Islet precursor cell (in vitro differentiated cells): ENCODE results near the gene USP6.
"Not testable (repeated sequence)": the region's sequence is repeated elsewhere in the genome, so short reads cannot be mapped to it uniquely, and the experiment has no call there.

Experiments used
- DNase-seq: peaks from one replicate; pipeline ENCODE4 v3.0.0-alpha.2; 2018

Gene USP6

DNA sequence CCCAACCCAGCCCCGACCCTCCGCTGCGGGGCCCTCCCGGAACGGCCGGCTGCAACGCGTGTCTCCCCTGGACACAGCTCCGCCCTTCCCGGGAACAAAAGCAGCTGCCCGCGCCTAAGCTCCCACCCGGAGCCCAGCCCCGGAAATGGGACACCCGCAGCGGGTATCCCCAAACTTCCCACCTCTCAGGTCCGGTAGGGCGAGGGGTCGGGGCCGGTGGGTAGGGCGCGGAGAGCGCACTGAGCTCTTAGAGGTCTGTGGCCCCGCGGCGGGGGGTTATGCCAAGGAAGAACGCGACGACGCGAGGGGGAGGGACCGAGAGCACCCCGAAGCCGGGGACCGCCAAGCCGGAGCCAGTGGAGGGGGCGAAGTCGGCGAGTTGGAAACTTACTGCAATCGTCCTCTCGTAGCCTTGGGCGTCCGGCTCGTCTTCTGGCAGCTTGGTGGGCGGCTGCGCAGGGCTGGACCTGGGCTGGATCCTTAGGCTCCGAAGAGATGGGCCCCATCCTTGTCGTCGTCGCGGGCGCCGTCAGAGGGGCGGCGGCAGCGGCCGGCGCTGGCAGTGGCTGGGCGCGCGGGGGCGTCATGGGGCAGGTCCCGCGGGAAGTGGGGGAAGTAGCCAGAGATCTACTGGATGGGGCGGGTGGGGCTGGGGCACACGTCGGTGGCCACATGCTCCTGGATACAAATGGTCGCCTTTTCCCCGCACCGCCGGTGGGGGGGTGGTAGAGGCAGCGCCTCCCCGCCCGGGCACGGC lies 6.9 kb downstream of the USP6 start:
- DNase-seq = peak; percentile 74

DNA sequence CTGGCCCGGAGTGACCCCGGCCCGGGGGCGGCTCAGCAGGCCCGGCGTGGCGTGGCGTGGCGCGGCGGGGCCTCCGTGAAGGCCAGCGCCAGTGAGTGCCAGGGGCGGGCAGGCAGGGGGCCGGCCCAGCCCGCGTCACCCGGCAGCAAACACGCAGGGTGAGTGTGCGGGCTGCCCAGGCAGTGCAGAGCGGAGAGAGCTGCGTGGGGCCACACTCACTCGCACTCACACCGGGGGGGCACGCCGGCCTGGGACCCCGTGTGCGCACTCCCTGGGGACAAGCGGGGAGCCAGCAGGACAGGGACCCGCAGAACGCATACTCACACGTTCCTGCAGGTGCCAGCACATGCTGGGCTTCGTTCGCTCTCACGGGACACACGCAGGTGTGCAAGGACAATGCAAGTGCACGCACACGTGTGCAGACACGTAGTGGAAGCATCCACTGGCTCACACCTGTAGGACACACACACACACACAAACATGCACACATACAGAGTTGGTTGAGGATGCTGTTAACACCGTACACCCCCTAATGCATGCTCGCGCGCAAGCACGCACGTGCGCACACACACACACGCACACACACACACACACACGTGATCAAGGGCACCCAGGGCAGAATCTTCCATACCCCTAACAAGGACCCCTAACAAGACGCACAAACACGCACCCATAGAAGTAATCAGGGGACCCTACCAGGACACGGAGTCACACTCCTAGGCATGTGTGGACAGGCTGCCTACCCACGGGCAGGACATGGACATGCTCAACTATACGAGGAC lies 7.7 kb downstream of the USP6 start:
- peak; percentile 32 for DNase-seq

DNA sequence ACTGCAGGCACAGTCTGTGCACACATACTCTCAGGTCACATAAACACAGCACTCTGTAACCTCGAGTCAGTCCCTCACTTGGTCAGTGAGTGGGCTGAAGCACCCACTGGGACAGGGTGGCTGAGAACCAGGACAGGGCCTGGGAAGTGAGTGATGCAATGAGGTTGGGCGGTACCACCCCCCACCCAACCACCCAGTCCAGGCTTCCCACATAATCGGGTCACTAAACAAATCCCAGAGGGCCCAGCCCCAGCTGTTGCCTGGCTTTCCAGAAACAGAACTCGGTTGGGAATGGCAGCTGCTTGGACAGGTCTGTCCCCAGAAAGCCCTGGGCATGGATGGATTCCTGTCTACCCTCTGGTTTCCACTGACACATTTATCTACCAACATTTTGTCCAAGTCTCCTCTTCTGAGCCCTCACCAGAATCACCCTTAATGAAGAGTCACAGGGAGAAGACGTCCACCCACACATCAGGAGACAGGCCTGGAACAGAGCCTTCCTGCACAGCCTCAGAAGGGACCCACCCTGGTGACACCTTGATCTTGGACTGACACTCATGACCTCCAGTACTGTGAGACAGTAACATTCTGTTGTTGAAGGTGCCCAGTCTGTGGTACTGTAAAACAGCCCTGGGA lies 8.4 kb downstream of the USP6 start:
- DNase-seq = peak; percentile 43

DNA sequence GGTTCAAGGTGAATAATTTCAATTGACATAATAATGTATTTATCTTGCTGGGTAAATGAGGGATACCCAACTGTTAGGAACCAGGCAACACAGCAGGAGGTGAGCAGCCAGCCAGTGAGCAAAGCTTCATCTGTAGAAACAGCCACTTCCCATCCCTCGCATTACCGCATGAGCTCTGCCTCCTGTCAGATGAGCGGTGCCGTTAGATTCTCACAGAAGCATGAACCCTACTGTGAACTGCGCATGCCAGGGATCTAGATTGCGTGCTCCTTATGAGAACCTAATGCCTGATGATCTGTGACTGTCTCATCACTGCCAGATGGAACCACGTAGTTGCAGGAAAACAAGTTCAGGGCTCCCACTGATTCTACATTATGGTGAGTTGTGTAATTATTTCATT lies 9.1 kb downstream of the USP6 start:
- not testable (repeated sequence) for DNase-seq

DNA sequence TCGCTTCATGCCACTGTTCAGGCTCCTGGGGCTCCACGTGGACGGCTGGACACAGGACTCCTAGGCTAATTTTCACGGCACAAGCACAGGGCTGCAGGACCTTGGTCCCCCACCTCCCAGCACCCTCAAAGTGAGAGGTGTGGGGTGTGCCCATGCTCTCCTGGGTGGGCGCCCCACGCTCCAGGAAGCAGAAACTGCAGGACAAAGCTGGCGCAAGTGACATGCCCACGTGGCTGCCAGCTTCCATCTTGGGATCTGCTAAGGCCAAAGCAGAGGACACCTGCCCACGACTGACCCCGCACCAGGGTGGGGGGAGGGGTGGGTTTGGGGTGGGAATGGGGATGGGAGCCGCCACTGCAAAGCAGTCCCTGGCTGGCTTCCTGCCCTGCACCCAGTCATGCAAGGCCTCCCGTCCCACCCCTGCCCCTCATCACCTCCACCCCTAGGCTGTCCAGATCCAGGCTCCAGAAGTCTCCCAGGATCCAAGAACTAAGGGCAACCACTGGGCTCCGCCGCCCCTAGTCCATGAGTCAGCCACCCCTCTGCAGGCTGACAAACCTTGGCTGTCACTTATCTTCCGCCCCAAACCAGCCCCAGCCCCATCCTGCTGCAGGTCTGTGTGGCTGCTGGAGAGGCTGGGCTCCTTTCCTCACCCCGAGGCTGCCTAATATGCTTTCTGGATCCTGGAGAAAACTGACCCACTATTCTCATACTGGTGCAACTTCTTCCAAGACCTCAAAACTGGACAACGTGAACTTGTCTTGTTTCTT lies 11.1 kb downstream of the USP6 start:
- DNase-seq = peak; percentile 50

DNA sequence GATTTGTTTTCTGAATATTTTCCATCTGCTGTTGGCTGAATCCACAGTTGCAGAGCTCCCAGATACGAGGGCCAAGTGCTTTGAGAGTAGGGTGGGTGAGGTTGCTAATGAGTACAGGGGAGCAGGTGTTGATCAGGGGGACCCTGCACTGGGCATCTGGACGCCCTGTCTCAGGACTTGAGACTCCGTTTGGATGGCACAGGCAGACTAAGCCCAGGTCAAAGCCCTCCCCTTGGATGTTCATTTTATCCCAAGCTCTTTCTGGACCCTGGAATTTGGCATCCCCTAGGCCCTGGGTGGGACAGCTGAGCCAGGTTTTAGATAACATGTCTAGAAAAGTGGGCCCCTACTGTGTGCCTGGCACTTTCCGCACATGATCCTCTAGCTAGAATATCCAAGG lies 12.1 kb downstream of the USP6 start:
- DNase-seq = peak; percentile 36

DNA sequence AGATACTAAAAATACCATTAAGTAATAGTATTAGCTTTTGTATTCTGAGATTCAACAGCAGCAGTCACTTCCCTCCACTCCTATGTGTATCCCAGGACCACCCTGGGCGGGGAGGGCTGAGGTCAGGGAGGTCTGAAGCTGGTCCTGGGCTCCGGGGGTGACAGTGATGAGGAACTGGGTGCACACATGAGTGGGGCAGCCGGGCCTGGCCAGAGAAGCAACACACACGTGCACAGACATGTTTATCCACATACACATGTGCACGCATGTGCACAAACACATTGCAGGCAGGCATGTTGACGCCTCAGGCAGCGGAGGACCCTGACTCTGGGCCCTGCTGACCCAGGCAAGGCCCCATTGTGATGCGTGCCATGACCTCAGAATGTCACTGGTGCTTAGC lies 12.6 kb downstream of the USP6 start:
- peak; percentile 40 for DNase-seq

DNA sequence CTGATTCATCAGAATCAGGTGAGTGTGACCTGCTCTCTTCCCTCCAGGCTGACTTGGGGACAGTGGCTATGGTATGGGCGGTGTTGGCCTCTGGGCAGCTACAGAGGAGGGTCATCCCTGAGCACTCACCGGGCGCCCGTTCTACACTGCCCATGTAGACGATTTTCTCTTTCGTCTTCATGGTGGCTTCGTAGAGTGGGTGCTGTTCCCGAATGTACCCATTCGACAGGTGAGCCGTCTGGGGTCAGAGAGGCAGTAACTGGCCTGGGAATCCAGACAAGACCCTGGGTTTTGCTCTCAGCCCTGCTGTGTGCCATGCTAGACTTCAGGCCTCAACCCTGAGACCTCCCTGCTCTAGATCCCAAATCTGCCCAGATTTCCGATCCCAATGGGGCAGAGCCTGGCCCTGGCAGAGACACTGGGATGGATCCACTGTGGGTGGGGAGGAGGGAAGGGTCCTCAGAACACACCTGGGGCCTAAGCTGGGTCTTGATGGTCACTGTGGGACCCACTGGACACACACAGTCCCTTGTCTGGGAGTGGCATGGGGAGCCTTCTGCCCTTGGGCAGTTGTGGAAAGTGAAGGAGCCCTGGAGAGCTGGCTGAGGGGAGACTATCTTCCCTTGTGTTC lies 13.2 kb downstream of the USP6 start:
- DNase-seq = peak; percentile 45

DNA sequence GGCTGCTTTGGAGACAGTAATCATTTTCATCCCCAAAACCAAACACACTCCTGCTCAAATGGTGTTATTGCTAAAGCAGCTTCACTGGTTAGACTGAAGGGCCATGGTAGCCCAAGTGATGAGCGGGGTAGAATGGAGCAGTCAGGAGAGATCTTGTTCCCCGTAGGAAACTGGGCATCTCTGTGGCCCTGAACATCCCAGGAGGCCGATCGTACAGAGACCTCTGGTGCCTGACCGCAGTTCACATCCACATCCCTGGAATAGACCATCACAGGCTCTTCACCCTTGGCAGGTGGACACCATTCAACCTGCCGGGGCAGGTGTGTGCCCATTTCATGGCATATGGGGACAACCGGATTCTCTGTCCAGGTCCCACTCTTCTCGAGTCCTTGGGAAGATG lies 13.9 kb downstream of the USP6 start:
- not testable (repeated sequence) for DNase-seq

DNA sequence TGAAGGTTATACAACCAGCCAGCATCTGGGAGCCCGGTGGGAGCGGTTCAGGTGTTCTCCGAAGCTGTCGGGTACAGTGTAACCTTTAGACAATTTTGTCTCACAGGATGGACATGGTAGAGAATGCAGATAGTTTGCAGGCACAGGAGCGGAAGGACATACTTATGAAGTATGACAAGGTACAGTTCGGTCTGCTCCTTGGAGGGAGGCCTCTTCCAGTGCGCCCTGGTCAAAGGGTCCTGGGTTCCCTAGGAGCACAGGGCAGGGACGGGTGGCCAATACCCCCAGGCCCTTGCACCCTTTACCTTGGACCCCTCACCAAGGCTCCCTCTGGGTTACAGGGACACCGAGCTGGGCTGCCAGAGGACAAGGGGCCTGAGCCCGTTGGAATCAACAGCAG lies 14.4 kb downstream of the USP6 start:
- DNase-seq = peak; percentile 39

DNA sequence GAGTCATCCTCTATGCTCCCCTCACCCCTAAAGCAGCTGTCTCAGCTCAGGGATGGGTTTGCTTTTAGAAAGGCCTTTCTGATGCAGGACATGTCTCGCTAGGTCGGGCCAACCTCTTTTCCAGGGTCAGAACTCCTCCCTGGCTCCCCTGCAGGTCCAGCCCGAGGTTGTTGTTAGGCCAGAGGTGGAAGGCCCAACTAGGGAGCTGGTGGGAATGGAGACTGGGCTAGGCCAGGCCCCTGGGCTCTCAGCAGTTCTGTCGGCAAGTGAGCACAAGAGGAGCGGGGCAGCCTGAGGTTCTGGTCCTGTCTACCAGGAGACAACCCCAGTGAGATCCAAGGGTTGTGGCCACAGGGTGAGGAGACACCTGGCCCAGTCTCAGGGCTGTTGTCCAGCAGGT lies 14.9 kb downstream of the USP6 start:
- peak; percentile 35 for DNase-seq

DNA sequence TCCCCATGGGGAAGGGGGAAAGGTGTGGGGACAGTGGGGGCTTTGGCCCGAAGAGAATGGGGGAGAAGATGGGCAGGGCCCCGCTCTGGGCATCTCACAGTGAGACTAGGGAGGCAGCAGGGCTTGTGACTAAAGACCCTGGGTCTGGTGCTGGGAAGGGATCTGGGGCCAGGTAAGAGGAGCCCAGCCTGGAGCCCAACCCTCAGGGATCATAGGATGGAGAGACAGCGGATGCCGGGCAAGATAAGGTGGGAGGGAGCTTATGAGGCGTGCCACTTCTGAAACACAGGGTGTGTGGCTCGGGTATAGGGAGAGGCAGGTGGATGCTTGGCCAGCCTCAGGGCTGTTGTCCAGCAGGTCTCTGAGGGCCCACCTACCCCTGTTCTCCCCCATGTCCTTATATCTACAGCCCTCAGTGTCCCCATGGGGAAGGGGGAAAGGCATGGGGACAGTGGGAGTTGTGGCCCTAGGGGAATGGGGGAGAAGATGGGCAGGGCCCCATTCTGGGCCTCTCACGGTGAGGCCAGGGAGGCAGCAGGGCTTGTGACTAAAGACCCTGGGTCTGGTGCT lies 15.4 kb downstream of the USP6 start:
- DNase-seq = peak; percentile 44

DNA sequence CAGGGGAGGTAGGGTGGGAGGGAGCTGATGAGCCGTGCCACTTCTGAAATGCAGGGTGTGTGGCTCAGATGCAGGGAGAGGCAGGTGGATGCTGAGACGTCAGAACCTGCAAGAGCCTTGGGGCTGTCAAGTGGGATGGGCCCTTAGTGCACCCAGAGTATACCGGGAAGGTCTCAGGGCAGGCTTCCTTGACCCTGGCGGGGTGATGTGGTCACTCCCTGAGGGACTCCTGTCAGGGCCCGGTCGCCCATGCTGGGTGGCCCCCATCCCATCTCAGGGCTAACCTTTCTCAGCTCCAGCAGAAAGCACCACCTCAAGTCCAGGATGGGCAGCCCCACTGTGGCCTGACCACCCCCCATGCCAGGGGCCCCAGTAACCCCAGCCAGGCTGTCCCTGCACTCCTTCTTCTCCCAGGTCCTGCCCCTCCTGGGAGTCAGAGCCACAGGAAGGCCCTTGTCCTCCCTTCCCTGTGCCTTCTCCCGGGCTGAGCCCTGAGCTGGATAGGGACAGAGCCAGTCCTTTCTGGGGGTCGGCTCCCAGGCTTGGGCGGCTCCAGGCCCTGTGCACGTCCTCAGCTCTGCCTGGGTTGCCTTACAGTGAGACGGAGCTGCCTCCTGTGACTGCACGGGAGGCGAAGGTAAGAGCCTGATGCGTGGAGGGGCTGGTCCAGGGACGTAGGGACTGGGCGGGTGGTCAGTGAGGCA lies 16.1 kb downstream of the USP6 start:
- DNase-seq = peak; percentile 46

DNA sequence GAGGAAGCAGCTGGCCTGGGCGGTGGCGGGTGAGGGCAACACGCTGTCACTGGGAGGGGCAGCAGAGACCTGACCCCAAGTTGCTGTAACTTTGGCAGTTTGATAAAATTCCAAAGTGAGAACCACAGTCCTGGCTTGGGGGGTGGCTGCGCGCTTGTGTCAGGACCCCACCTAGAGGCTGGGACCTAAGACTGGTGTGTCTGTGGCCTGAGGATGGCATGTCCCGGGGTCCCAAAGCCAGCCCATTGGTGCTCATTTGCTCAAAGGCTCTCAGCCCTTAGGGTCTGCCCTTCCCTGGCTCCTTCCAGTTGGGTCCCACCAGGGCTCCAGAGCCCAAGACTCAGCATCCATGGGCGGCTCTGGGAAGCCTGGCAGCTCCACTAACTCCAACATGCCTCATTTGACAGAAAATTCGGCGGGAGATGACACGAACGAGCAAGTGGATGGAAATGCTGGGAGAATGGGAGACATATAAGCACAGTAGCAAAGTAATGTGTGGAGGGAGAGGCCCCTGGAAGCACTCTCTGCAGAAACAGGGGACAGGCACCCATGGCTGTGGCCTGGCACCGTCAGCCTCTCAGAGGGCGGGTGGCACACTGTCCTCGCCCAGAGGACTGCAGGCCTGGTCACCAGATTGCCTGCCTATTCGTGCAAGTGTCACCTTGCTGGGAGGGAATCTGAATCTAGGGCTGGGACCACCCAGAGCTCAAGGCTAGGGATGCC lies 16.8 kb downstream of the USP6 start:
- DNase-seq = peak; percentile 36

DNA sequence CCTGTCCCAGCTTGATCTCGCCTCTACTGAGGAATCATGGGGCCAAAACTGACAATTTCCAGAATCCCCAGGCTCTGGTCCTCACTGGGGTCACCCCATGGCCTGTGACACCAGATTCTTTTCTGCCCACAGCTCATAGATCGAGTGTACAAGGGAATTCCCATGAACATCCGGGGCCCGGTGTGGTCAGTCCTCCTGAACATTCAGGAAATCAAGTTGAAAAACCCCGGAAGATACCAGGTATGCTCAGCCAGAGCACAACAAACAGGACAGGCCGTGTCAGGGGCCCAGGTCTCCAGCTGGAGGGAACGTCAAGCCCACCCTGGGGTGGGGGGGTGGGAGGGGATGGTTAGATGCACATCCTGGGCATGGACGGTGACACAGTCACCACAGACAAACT lies 17.5 kb downstream of the USP6 start:
- peak; percentile 46 for DNase-seq

DNA sequence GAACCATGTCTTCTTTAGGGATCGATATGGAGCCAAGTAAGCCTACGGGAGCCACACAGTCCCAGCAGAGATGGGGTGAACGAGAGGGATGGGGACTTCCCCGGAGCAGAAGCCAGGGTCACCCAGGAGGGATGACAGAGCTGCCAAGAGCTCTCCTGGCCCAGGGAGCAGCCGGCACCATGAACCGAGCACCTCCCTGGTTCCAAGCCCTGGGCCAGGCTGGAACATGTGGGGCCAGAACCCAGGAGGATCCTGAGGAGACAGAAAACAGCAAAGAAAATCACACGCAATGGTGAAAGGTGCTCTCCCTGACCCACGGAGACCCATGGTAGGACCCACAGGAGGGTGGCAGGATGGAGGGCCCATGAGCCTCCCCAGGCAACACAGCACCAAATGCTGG lies 18.1 kb downstream of the USP6 start:
- peak; percentile 32 for DNase-seq

DNA sequence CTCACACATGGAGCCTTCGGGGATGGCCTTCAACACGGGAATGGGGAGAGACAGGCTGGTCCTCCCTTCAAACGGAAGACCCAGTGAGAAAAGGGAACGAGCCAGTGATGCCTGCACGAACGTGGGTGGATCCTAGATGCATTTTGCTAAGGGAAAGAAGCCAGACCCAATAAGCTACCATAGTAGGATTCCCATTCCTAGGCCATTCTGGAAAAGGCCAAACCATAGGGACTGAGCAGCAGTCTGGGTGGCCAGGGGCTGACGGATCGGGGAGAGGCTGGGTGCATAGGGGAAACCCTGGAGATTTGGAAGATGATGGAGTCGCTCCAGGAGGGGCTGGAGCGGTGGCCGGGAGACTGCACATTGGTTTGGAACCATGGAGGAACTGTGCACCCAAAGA lies 18.7 kb downstream of the USP6 start:
- peak; percentile 33 for DNase-seq

DNA sequence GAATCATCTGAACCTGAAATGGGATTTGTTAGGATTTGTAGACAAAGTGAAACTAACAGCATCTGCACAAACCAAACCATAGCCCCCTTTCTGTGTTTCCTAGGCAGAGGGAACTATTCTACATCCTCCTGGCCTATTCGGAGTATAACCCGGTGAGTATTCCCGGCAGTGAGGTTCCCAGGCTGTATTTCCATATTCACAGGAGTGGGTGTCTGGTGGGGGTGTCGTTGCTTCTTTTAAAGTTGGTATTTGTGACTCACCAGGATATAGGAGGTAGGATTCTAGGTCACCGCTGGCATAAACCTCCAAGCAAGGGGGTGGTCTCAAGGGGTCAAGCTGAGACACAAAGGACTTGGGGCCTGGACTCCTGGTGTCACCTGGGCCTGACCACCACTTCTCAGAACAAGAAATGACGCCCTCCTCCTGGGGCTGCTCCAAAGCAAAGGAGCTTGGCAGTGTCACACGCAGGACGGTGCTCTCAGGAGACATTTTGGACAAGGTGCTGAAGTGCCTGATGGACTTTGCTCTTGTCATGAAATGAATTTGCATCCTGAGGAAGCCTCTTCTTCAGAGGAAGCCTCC lies 19.4 kb downstream of the USP6 start:
- not testable (repeated sequence) for DNase-seq

DNA sequence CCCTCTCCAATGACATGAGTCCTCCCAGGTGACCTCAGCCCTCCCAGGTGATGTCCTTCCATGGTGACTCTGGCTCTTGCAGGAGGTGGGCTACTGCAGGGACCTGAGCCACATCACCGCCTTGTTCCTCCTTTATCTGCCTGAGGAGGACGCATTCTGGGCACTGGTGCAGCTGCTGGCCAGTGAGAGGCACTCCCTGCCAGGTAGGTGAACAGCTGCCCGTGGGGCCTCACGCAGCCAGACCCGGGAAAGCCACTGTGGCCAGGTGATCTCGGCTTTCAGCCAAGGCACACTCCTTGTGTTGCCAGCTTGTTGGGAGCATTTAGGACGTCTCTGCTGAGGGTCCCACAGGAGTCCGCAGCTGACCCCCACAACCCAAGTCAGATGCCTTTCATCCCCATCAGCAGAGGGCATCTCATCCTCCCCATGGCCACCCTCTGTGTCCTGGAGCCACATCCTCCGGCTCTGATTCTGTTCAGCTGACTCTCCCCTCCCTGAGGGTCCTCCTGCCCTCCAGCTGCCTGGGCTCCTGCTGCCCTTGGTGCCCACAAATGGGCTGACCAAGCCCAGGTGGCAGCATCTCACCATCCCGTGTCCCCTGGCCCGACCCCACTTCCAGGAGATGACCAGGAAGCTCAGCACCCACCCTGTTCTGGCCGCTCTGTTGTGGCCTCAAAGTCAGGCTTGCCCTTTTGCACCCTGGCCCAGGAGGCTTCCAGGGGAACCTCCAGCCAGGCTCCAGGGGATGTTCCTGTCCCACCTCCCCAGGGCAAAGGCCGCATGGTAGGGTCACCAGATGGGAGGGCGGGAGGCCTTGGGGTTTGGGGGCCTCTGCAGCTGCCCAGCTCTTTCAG lies 20.1 kb downstream of the USP6 start:
- no peak for DNase-seq
